Aorta (tissue), 5 donors: ENCODE results near the gene ADCK1. TPM values are rescaled to one million over a fixed set of nuclear protein-coding genes. Genes with fewer than 3 reads are reported as not detected.

Source experiments
- ATAC-seq: fragments of 200-7000 bp; cut with Tn5 transposase; one replicate; pipeline ENCODE4 v1.9.1; 2022; ENCODE audit warnings: moderate library complexity; ENCODE audit not compliant: low FRiP score
- DNase-seq, 2 donors: peaks; one replicate each; pipeline ENCODE4 v3.0.0-alpha.2; 2020
- H3K27ac ChIP-seq, 2 donors: one replicate each; pipeline ENCODE4 v1.5.1; 2013; ENCODE audit warnings: low read length in 2 of 2, mild to moderate bottlenecking in 2 of 2, moderate library complexity in 2 of 2, control low read depth in 1 of 2, inconsistent platforms in 1 of 2, low read depth in 1 of 2
- H3K27me3 ChIP-seq, 2 donors: one replicate each; pipeline ENCODE4 v1.6.1; 2013; ENCODE audit warnings: control low read depth in 1 of 2, low read length in 1 of 2, mild to moderate bottlenecking in 1 of 2, moderate library complexity in 1 of 2; ENCODE audit not compliant: insufficient read depth in 2 of 2, control insufficient read depth in 1 of 2
- H3K36me3 ChIP-seq, 2 donors: one replicate each; pipeline ENCODE4 v1.6.1; 2013; ENCODE audit warnings: control low read depth in 1 of 2, low read length in 1 of 2, mild to moderate bottlenecking in 1 of 2; ENCODE audit not compliant: insufficient read depth in 2 of 2, control insufficient read depth in 1 of 2
- H3K4me1 ChIP-seq, 2 donors: one replicate each; pipeline ENCODE4 v1.6.1; 2013; ENCODE audit warnings: low read length in 2 of 2, control low read depth in 1 of 2, mild to moderate bottlenecking in 1 of 2, moderate library complexity in 1 of 2; ENCODE audit not compliant: insufficient read depth in 2 of 2, control insufficient read depth in 1 of 2
- H3K4me3 ChIP-seq, 2 donors: one replicate each; pipeline ENCODE4 v1.5.1; 2013; ENCODE audit warnings: low read length in 2 of 2, control low read depth in 1 of 2, mild to moderate bottlenecking in 1 of 2
- H3K9me3 ChIP-seq: one replicate; pipeline ENCODE4 v1.6.1; 2013; ENCODE audit warnings: mild to moderate bottlenecking, low read length; ENCODE audit not compliant: control insufficient read depth
- WGBS, 2 donors: extraction: QIAGEN DNeasy Blood & Tissue Kit; methylation state at CpG; one replicate each; pipeline ENCODE4 v1.1.7; 2013; 5-methylcytosine and 5-hydroxymethylcytosine counted together
- intact Hi-C, 2 donors: fragments of 100-400 bp; cut with DNase I; formaldehyde crosslinking; loops; one replicate each; pipeline versions ENCODE4 v1.14.2 to v1.15.0; 2022
- polyA plus RNA-seq, 2 donors: library from polyadenylated mRNA; stranded (reverse); fragments of 200-250 nt; gene quantifications; one replicate each; pipeline ENCODE4 v1.2.3, GENCODE V29; 2013
- total RNA-seq, 2 donors: library from RNA; stranded (reverse); fragmentation: NEBNext Ultra II Directional; extraction: Animal tissue kit (Norgen Biotek cat#: 25700); gene quantifications; one replicate each; pipeline ENCODE4 v1.2.1, GENCODE V29; 2021
- donor health status: healthy with polysubstance abuse.
- donor health status: Bipolar disorder and iron deficiency.
- donor health status: DM: no; HTN: no; CAD: no.
- donor health status: DM: no; HTN: no; CAD: no.
- donor health status: DM: yes; HTN: yes; CAD: no.

The ADCK1 gene
- total and polyA plus RNA-seq, 4 donors, result 2.4 to 7.3 (median 4.5) TPM

GRCh38 chr14:77920312-77920711, 120.4 kb downstream of the ADCK1 start:
- H3K27ac ChIP-seq, result no peak overlapping the region
- no peaks in the 10 kb centered on the region for H3K27me3 ChIP-seq
- 88 to 95% methylated on average over 5 of the region's 5 CpGs for WGBS, 2 donors
- H3K36me3 ChIP-seq, result no peaks in the 10 kb centered on the region
- no peak overlapping the region for H3K4me3 ChIP-seq
- ATAC-seq, result no peak
- no peaks in the 10 kb centered on the region for H3K4me1 ChIP-seq
- intact Hi-C loops, result no loop called here
- no peaks in the 10 kb centered on the region for H3K9me3 ChIP-seq
- DNase-seq, result no peak

- DNase-seq, result no peak
- no peaks in the 10 kb centered on the region for H3K4me1 ChIP-seq
- WGBS, 2 donors, result 38 to 52% methylated on average over 2 of the region's 2 CpGs
- H3K4me3 ChIP-seq, result no peak overlapping the region
- intact Hi-C loops, result no loop called here
- ATAC-seq, result no peak
- no peak overlapping the region for H3K27ac ChIP-seq
- no peaks in the 10 kb centered on the region for H3K27me3 ChIP-seq
- H3K36me3 ChIP-seq, result no peaks in the 10 kb centered on the region
- H3K9me3 ChIP-seq, result no peaks in the 10 kb centered on the region
Observed at GRCh38 chr14:77921818-77922217, 121.9 kb downstream of the ADCK1 start.

DNA sequence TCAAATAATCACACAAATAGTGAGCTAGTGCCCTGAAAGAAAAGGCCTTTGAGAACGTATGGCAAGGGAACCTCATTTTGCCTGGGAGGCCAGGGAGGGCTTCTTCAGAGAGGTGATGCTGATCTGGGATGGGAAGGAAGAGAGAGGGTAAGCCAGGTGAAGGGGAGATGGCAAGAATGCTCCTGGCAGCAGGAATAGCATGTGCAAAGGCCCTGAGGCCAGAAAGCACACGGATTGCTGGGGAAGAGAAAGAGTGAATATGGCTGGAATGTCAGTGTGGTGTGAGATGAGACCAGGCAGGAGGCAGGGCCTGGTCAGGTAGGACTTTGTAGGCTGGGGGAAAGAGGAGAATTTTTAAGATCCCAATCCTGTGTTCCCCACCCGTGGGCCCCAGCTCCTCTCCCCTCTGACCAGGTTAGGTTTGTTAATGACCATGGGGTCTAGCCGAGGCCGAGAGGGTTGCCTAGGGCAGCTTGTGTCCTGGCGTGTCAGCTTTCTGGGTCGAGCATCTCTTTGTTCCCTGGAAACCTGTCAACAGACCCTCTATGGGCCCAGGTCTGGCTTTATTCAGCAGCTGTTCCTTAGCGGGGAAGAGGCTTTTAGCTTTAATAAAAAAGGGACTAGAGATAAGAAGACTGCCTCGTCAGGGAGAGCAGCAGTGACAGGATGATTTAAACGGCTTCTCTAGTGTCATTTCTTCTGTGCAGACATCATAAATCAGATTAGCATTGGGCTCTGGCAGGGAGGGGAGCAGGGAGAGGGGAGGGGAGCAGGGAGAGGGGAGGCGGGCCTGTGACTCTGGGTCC, 123.4 kb downstream of the ADCK1 start:
- no peak for DNase-seq
- Histone ChIP-seq H3K4me1 (no peaks in the 10 kb centered on the region), H3K4me3 (no peak overlapping the region), H3K27ac (no peak overlapping the region), H3K27me3 (no peaks in the 10 kb centered on the region), H3K36me3 (no peaks in the 10 kb centered on the region), H3K9me3 (no peaks in the 10 kb centered on the region)
- intact Hi-C loops, result no loop called here
- 70 to 75% methylated on average over 11 of the region's 11 CpGs for whole genome bisulfite sequencing, 2 donors
- ATAC-seq, result no peak

- intact Hi-C loops, result no loop called here
- H3K27ac ChIP-seq, result no peak overlapping the region
- no peak overlapping the region for H3K4me3 ChIP-seq
- H3K4me1 ChIP-seq, result no peaks in the 10 kb centered on the region
- WGBS, 2 donors, result 94 to 96% methylated on average over 22 of the region's 22 CpGs
- no peak for ATAC-seq
- H3K9me3 ChIP-seq, result no peaks in the 10 kb centered on the region
- no peak for DNase-seq
- no peaks in the 10 kb centered on the region for H3K27me3 ChIP-seq
- H3K36me3 ChIP-seq, result no peaks in the 10 kb centered on the region
Observed at GRCh38 chr14:77924141-77924948, 124.4 kb downstream of the ADCK1 start.

DNA sequence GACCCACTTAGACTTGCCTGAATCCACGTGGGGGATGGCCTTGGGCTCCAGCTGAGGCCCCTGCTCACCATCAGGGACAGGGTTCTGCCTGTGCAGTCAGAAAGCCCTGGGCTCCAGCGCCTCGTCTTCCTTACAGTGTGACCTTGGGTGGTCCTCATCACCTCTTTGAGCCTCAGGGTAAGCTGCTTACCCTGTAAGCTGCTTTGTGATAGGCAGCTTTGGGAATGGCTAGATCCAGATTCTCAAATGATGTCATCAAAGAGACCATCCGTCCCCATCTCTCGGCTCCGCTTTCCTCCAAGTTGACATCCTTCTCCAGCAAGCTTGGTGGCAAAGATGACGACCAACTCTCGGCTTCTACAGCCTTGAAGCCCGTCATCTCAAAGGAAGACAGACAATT, 127.0 kb downstream of the ADCK1 start:
- no peak overlapping the region for H3K27ac ChIP-seq

DNA sequence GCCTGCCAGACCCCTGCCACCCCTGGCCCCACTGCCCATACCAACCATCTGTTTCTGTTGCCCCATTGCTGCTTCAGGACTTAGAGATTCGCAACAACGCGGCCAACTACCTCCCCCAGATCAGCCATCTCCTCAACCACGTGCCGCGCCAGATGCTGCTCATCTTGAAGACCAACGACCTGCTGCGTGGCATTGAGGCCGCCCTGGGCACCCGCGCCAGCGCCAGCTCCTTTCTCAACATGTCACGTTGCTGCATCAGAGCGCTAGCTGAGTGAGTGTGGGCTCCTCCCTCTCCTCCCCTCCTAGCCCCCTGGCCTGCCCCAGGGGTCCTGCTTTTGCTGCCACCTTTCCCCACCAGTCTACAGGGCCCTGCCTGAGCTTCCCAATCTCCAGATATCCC, 131.5 kb downstream of the ADCK1 start:
- Histone ChIP-seq H3K36me3 (peaks cover 0 to 6% of the 10 kb centered on the region in 2 donors), H3K4me1 (no peaks in the 10 kb centered on the region), H3K9me3 (no peaks in the 10 kb centered on the region), H3K4me3 (no peak overlapping the region), H3K27ac (no peak overlapping the region), H3K27me3 (no peaks in the 10 kb centered on the region)
- no peak for ATAC-seq
- no peak for DNase-seq
- intact Hi-C loops, result no loop called here
- WGBS, 2 donors, result 95 to 96% methylated on average over 14 of the region's 14 CpGs

More for the DNA sequence above, 127.0 kb downstream of the ADCK1 start:
- Histone ChIP-seq H3K4me1 (no peaks in the 10 kb centered on the region), H3K36me3 (no peaks in the 10 kb centered on the region), H3K4me3 (no peak overlapping the region), H3K9me3 (no peaks in the 10 kb centered on the region), H3K27me3 (no peaks in the 10 kb centered on the region)
- intact Hi-C loops, result no loop called here
- 71 to 89% methylated on average over 9 of the region's 9 CpGs for WGBS, 2 donors
- ATAC-seq (no peak), DNase-seq (no peak)

- intact Hi-C loops, result no loop called here
- Histone ChIP-seq H3K4me1 (no peaks in the 10 kb centered on the region), H3K27ac (no peak overlapping the region), H3K27me3 (no peaks in the 10 kb centered on the region), H3K4me3 (no peak overlapping the region), H3K36me3 (peaks cover 0 to 6% of the 10 kb centered on the region in 2 donors), H3K9me3 (no peaks in the 10 kb centered on the region)
- WGBS, 2 donors, result 93 to 96% methylated on average over 4 of the region's 4 CpGs
- no peak for ATAC-seq
- no peak for DNase-seq
Observed at GRCh38 chr14:77936138-77936639, 136.3 kb downstream of the ADCK1 start.

- H3K4me3 ChIP-seq, result no peak overlapping the region
- WGBS, 2 donors, result 73 to 74% methylated on average over 4 of the region's 4 CpGs
- ATAC-seq, result no peak
Observed at GRCh38 chr14:77947372-77947771, 147.5 kb downstream of the ADCK1 start.

More at GRCh38 chr14:77947372-77947771, 147.5 kb downstream of the ADCK1 start:
- peaks cover 1% of the 10 kb centered on the region for H3K9me3 ChIP-seq
- no peaks in the 10 kb centered on the region for H3K4me1 ChIP-seq
- no peaks in the 10 kb centered on the region for H3K36me3 ChIP-seq
- no peak overlapping the region for H3K27ac ChIP-seq
- H3K27me3 ChIP-seq, result peaks cover 0 to 2% of the 10 kb centered on the region in 2 donors
- intact Hi-C loops, result no loop called here
- DNase-seq, result no peak
